Ishikawa (cell line): ENCODE measurements around the gene SGTA.

ENCODE experiments used
- CREB1 ChIP-seq: IDR thresholded peaks from 2 replicates; pipeline ENCODE4 v1.6.1; 2012; ENCODE audit warnings: low read depth
- EP300 ChIP-seq: IDR thresholded peaks from 2 replicates; pipeline ENCODE4 v1.6.1; 2012; ENCODE audit warnings: borderline replicate concordance
- TCF12 ChIP-seq: IDR thresholded peaks from 2 replicates; pipeline ENCODE4 v1.6.1; 2012; ENCODE audit warnings: low read depth

DNA sequence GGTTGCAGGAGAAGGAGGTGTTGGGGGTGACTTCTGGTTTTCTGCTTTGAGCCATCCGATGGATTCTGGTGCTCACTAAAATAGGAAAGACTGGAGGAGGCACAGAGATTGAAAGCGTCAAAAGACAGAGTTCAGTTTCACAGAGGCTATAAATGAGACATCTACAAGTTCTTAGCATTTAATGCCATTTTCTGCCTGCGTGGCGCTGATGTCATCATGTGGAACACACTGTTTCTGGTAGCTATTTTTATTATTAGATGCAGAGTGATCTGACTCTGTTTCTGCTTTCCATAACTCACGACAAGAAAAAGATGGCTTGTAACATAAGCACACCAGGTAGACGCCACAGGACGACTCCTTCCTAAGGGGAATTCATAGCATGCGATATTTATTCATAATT, 40.0 kb downstream of the SGTA start:
- TF ChIP-seq TCF12, result no peak
- TF ChIP-seq EP300, result no peak
- TF ChIP-seq CREB1, result no peak
